Measurements from ENCODE around the gene CSF1R. TPM values are rescaled to one million over a fixed set of nuclear protein-coding genes. Genes with fewer than 3 reads are reported as not detected.

CSF1R gene
- total RNA-seq, 3 donors from 2014 or later (not counting 1 experiment from before 2014, with no cell fraction given) = 4.9 to 39.0 (median 7.8) TPM

DNA sequence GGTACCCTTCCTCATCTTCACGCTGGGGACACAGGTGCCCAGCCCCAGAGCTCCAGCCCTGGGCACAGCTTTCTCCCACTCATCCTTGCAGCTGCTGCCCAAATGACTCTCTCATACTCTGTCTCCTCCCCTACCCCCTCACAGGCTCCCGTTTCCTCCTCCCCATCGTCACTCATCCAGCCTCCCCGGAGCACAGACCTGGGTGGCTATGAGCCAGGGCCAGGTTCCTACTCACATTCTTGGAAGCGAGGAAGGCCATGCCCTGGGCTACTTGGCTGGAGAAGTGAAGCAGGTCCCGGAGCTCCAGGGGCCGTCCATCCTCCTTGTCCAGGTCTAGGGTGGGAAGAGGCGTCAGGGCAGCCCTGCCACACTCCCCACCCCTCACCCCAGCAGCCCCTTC lies 29.3 kb downstream of the CSF1R start:
- Mint-ChIP-seq H3K27me3 (ENCODE audit: low read depth in 2 of 2) (peaks cover 0 to 17% of the 10 kb centered on the region in 2 donors), H3K27ac (no peak overlapping the region), H3K4me3 (no peak overlapping the region), H3K36me3 (peaks cover 10% of the 10 kb centered on the region), H3K9me3 (no peaks in the 10 kb centered on the region), H3K4me1 (peaks cover 0 to 23% of the 10 kb centered on the region in 2 donors)
- TF ChIP-seq, protein P1, sequence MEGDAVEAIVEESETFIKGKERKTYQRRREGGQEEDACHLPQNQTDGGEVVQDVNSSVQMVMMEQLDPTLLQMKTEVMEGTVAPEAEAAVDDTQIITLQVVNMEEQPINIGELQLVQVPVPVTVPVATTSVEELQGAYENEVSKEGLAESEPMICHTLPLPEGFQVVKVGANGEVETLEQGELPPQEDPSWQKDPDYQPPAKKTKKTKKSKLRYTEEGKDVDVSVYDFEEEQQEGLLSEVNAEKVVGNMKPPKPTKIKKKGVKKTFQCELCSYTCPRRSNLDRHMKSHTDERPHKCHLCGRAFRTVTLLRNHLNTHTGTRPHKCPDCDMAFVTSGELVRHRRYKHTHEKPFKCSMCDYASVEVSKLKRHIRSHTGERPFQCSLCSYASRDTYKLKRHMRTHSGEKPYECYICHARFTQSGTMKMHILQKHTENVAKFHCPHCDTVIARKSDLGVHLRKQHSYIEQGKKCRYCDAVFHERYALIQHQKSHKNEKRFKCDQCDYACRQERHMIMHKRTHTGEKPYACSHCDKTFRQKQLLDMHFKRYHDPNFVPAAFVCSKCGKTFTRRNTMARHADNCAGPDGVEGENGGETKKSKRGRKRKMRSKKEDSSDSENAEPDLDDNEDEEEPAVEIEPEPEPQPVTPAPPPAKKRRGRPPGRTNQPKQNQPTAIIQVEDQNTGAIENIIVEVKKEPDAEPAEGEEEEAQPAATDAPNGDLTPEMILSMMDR (IDR thresholded peaks at IDR 0.05) = no peak
- no peak for ATAC-seq
- no peak for DNase-seq
- Histone ChIP-seq H3K4me1 (ENCODE audit: control insufficient read depth, insufficient read depth, low read length) (peaks cover 5% of the 10 kb centered on the region), H3K9me3 (ENCODE audit: control insufficient read depth, insufficient read depth, low read length) (no peaks in the 10 kb centered on the region), H3K36me3 (ENCODE audit: control insufficient read depth, insufficient read depth, low read length) (peaks cover 18% of the 10 kb centered on the region), H3K27ac (ENCODE audit: low read length) (no peak overlapping the region), H3K4me3 (ENCODE audit: low read length) (no peak overlapping the region), H3K27me3 (ENCODE audit: control insufficient read depth, insufficient read depth, low read length) (no peaks in the 10 kb centered on the region)
- intact Hi-C loops (cut with micrococcal nuclease) = no loop called here
- 97% methylated on average over 8 of the region's 8 CpGs for WGBS (ENCODE audit: insufficient coverage)

DNA sequence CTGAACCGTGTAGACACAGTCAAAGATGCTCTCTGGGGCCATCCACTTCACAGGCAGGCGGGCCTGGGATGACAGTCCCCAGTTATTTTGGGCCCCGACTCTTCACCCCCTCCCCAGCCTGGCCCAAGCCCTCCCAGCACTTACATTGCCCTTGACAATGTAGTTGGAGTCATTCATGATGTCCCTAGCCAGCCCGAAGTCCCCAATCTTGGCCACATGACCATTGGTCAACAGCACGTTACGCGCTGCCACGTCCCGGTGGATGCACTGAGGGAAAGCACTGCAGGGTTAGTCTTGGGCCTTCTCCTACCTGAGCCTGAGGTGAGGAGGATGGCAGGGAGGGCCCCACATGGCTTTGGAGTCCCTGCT lies 30.3 kb downstream of the CSF1R start:
- no peak overlapping the region for H3K4me3 ChIP-seq (ENCODE audit: low read length)
- H3K27ac ChIP-seq (ENCODE audit: low read length) = no peak overlapping the region
- Mint-ChIP-seq H3K27ac (no peak overlapping the region), H3K9me3 (no peaks in the 10 kb centered on the region), H3K27me3 (ENCODE audit: low read depth in 2 of 2) (peaks cover 0 to 17% of the 10 kb centered on the region in 2 donors), H3K36me3 (peaks cover 16% of the 10 kb centered on the region), H3K4me1 (peaks cover 0 to 24% of the 10 kb centered on the region in 2 donors), H3K4me3 (no peak overlapping the region)
- H3K4me1 ChIP-seq (ENCODE audit: control insufficient read depth, insufficient read depth, low read length) = peaks cover 5% of the 10 kb centered on the region
- DNase-seq (no peak), ATAC-seq (no peak)
- no peaks in the 10 kb centered on the region for H3K9me3 ChIP-seq (ENCODE audit: control insufficient read depth, insufficient read depth, low read length)
- no peaks in the 10 kb centered on the region for H3K27me3 ChIP-seq (ENCODE audit: control insufficient read depth, insufficient read depth, low read length)
- WGBS (ENCODE audit: insufficient coverage) = 97% methylated on average over 9 of the region's 9 CpGs
- peaks cover 28% of the 10 kb centered on the region for H3K36me3 ChIP-seq (ENCODE audit: control insufficient read depth, insufficient read depth, low read length)
- intact Hi-C loops (cut with micrococcal nuclease) = no loop called here
- TF ChIP-seq, protein P1 (IDR thresholded peaks at IDR 0.05) = no peak

DNA sequence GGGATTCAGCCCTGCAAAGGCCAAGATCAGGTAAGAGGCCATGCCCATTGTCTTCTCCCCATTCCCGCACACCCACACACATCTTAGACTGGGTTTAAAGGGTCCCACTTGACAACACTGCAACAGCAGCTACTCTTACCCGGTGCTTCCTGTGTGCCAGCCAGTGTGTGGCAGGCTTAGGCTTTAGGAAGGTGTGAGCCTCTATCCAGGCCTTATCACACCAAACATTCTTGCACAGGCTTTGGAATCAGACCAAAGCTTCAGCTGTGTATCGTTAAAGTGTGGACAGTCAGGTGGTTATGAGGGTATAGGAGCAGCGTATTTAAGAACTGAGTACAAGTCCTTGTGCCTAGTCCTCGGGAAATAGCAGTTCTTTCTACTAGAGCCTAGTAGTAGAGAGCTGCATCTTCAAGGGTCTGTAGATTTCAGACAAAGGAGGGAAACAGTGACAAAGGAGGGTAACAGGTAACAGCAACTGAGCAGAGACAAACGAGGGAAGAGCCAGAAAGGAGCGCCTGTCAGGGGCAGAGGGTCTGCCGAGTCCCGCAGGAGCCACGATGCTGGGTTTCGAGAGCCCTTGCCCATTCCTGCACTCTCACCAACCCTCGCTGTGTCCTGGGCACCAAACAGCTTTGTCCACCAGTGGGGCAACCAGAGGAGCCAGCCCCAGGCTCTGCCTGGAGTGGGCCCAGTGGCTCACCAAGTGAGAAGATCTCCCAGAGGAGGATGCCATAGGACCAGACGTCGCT lies 30.9 kb downstream of the CSF1R start:
- DNase-seq (no peak), ATAC-seq (no peak)
- peaks cover 5% of the 10 kb centered on the region for H3K4me1 ChIP-seq (ENCODE audit: control insufficient read depth, insufficient read depth, low read length)
- no peak overlapping the region for H3K27ac ChIP-seq (ENCODE audit: low read length)
- no peaks in the 10 kb centered on the region for H3K9me3 ChIP-seq (ENCODE audit: control insufficient read depth, insufficient read depth, low read length)
- H3K4me3 Mint-ChIP-seq = no peak overlapping the region
- peaks cover 0 to 11% of the 10 kb centered on the region in 2 donors for H3K27me3 Mint-ChIP-seq (ENCODE audit: low read depth in 2 of 2)
- intact Hi-C loops (cut with micrococcal nuclease) = no loop called here
- H3K4me3 ChIP-seq (ENCODE audit: low read length) = no peak overlapping the region
- H3K4me1 Mint-ChIP-seq = peaks cover 0 to 24% of the 10 kb centered on the region in 2 donors
- H3K36me3 Mint-ChIP-seq = peaks cover 16% of the 10 kb centered on the region
- no peaks in the 10 kb centered on the region for H3K9me3 Mint-ChIP-seq
- H3K27ac Mint-ChIP-seq = no peak overlapping the region
- peaks cover 33% of the 10 kb centered on the region for H3K36me3 ChIP-seq (ENCODE audit: control insufficient read depth, insufficient read depth, low read length)
- H3K27me3 ChIP-seq (ENCODE audit: control insufficient read depth, insufficient read depth, low read length) = no peaks in the 10 kb centered on the region
- TF ChIP-seq, protein P1 (IDR thresholded peaks at IDR 0.05) = no peak
- 83% methylated on average over 14 of the region's 14 CpGs for WGBS (ENCODE audit: insufficient coverage)

DNA sequence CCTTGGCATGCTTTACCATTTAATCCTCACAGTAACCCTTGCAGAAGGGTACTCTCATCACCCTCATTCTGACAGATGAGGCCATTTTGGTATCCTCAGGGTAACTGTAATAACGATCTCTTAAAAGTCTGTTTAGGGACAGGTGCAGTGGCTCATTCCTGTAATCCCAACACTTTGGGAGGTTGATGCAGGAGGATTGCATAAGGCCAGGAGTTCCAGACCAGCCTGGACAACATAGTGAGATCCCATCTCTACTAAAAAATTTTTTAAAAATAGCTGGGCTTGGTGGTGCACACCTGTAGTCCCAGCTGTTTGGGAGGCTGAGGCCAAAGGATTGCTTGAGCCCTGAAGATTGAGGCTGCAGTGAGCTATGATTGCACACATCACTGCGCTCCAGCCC lies 31.8 kb downstream of the CSF1R start:
- Mint-ChIP-seq H3K4me1 (peaks cover 3 to 26% of the 10 kb centered on the region in 2 donors), H3K9me3 (no peaks in the 10 kb centered on the region), H3K36me3 (peaks cover 20% of the 10 kb centered on the region), H3K27me3 (ENCODE audit: low read depth in 2 of 2) (peaks cover 3 to 13% of the 10 kb centered on the region in 2 donors), H3K4me3 (no peak overlapping the region), H3K27ac (no peak overlapping the region)
- Histone ChIP-seq H3K27me3 (ENCODE audit: control insufficient read depth, insufficient read depth, low read length) (no peaks in the 10 kb centered on the region), H3K27ac (ENCODE audit: low read length) (no peak overlapping the region), H3K9me3 (ENCODE audit: control insufficient read depth, insufficient read depth, low read length) (no peaks in the 10 kb centered on the region), H3K36me3 (ENCODE audit: control insufficient read depth, insufficient read depth, low read length) (peaks cover 43% of the 10 kb centered on the region), H3K4me1 (ENCODE audit: control insufficient read depth, insufficient read depth, low read length) (peaks cover 2% of the 10 kb centered on the region), H3K4me3 (ENCODE audit: low read length) (no peak overlapping the region)
- ATAC-seq (no peak), DNase-seq (no peak)
- WGBS (ENCODE audit: insufficient coverage) = 100% methylated on average over 2 of the region's 2 CpGs
- intact Hi-C loops (cut with micrococcal nuclease) = no loop called here
- TF ChIP-seq, protein P1 (IDR thresholded peaks at IDR 0.05) = no peak
